Measurements from ENCODE around the gene COL25A1.

DNA sequence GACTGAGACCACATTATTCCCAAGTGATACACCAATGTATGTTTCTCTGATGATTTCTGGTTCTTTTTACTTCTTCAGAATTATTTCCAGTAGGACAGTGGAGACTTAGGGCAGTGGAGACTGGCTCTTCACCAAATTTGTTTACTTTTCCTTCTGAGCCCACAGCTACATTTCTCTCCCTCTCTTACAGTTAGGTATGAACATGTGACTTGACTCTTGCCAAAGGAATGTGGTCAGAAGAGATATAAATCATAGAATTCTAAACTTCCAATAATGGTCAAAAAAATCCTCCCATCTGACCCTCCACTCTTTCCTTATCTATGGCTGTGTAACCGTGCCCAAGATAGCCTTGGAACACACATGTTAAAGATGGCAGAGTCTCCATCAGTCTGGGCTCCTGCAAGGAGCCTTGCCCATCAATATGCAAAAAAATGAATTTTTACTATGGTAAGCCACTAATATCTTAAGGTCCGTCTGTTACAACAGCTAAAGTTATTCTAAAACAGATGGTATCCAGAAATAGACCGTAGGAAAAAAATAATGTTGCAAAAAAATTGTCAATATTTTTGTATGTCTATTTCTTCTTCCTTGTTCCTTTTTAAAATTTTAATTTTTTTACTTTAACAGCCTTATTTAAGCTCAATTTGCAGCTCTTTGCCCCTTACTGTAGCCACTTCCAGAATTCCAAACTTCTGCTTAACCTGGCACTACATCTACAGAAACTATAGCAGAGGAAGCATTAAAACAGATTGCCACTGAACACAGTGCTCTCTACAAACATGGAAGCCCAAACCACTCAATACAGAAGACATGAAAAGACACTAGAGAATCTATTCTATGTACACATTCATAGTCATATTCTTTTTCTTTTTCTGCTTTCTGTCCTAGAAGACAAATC lies 260.7 kb downstream of the COL25A1 start:
- TF ChIP-seq, protein P1, sequence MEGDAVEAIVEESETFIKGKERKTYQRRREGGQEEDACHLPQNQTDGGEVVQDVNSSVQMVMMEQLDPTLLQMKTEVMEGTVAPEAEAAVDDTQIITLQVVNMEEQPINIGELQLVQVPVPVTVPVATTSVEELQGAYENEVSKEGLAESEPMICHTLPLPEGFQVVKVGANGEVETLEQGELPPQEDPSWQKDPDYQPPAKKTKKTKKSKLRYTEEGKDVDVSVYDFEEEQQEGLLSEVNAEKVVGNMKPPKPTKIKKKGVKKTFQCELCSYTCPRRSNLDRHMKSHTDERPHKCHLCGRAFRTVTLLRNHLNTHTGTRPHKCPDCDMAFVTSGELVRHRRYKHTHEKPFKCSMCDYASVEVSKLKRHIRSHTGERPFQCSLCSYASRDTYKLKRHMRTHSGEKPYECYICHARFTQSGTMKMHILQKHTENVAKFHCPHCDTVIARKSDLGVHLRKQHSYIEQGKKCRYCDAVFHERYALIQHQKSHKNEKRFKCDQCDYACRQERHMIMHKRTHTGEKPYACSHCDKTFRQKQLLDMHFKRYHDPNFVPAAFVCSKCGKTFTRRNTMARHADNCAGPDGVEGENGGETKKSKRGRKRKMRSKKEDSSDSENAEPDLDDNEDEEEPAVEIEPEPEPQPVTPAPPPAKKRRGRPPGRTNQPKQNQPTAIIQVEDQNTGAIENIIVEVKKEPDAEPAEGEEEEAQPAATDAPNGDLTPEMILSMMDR (IDR thresholded peaks at IDR 0.05) = no peak
- TF ChIP-seq POLR2A (IDR thresholded peaks at IDR 0.05) = no peak
